GM12875 (cell line): ENCODE measurements around the gene IL10RA.

Source experiments
- H3K4me3 ChIP-seq: one replicate; pipeline ENCODE4 v1.5.1; 2011; ENCODE audit warnings: low read depth, low read length, control low read depth
- CTCF ChIP-seq: IDR thresholded peaks from 2 replicates; pipeline ENCODE4 v1.5.1; 2011; ENCODE audit warnings: low read depth, mild to moderate bottlenecking, control low read depth, inconsistent platforms, low read length, moderate library complexity, borderline replicate concordance; ENCODE audit not compliant: insufficient read depth

IL10RA gene

DNA sequence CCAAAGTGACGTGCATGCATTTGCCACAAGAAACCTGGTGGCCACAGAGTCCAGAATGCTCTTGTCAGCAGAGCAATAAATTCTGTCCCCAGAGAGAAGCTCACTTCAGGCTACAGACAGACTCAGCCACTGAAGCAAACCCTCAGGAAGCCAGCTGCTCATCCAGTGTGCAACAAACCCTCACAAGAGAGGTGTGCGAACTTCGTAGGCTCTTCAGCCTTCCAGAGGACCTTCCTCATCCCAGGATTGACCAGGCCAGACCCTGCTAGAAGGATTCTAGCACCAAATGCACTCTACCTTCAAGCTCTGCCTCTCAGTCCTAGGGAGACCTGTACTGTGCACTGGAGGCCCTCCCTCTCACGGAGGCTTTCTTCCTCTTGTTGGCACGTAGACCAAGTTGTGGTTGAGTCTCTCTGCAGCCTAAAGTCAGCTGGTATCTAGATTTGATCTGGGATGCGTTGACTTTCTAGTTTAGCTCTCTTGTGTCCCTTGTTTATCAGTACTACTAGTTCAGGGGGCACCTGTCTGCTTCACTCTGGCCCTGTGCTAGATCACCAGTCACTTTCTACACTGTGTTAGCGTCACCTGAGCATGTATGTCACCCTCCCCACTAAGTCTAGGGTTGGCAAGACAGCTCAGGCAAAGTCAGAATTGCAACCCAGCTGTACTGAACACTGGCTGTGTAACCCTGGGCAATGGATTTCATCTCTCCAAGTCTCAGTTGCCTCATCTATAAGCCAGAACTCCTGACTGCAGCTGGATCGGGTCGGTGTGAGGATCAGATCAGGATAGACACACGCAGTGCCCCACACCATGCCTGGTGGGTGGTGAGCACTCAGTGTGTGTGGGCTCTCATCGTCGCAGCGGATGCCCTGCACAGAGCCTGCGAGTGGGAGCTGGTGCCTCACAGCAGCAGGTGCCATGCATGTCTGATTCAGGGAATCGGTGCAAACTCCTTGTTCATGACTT lies 34.9 kb upstream of the IL10RA start:
- no peak overlapping the region for H3K4me3 ChIP-seq
- no peak for TF ChIP-seq CTCF

- no peak for TF ChIP-seq CTCF
- no peak overlapping the region for H3K4me3 ChIP-seq
Measured at GRCh38 chr11:117953024-117953671, 33.0 kb upstream of the IL10RA start.

DNA sequence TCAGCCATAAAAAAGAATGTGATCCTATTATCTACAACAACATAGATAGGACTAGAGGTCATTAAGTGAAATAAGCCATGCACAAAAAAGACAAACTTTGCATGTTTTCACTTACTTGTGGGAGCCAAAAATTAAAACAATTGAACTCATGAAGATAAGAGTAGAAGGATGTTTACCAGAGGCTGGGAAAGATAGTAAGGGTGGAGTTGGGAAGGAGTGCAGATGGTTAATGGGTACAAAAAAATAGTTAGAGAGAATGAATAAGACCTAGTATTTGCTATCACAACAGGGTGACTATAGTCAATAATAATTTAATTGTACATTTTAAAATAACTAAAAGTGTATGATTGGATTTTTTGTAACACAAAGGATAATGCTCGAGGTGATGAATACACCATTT lies 27.2 kb upstream of the IL10RA start:
- H3K4me3 ChIP-seq = no peak overlapping the region
- TF ChIP-seq CTCF = no peak

GRCh38 chr11:117959438-117960149 lies 26.6 kb upstream of the IL10RA start:
- TF ChIP-seq CTCF = no peak
- no peak overlapping the region for H3K4me3 ChIP-seq

GRCh38 chr11:117960406-117960805 lies 25.8 kb upstream of the IL10RA start:
- TF ChIP-seq CTCF = no peak
- no peak overlapping the region for H3K4me3 ChIP-seq

GRCh38 chr11:117961896-117962295 lies 24.3 kb upstream of the IL10RA start:
- no peak overlapping the region for H3K4me3 ChIP-seq
- TF ChIP-seq CTCF = no peak

DNA sequence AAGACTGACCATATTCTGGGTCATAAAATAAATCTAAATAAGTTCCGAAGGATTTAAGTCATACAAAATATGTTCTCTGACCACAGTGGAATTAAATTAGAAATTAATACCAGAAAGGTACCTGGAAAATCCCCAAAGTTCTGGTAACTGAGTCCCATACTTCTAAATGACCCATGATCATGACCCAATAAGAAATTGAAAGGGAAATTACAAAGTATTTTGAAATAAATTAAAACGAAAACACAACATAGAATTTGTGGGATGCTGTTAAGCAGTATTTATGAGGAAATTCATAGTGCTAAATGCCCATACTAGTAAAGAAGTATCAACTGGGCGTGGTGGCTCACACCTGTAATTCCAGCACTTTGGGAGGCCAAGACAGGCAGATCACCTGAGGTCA lies 23.4 kb upstream of the IL10RA start:
- TF ChIP-seq CTCF = no peak
- H3K4me3 ChIP-seq = no peak overlapping the region
